Neural cell (in vitro differentiated cells): ENCODE results near the gene TOR2A.

Experiments used
- EP300 ChIP-seq: fragments of 450-650 bp; conservative IDR thresholded peaks from 2 replicates; pipeline ENCODE4 v1.6.1; 2014; ENCODE audit warnings: antibody characterized with exemption, mild to moderate bottlenecking, moderate library complexity; ENCODE audit not compliant: poor library complexity, severe bottlenecking
- EZH2 ChIP-seq: fragments of 200-600, 300-800 bp; shearing (Covaris generic), sonication (generic); IDR thresholded peaks from 2 replicates; pipeline ENCODE4 v1.6.1; 2014; ENCODE audit warnings: antibody characterized with exemption, low read length, borderline replicate concordance, mild to moderate bottlenecking; ENCODE audit not compliant: insufficient read depth, poor library complexity, severe bottlenecking
- MXI1 ChIP-seq: fragments of 450-650 bp; conservative IDR thresholded peaks from 2 replicates; pipeline ENCODE4 v1.6.1; 2014; ENCODE audit warnings: antibody characterized with exemption, mild to moderate bottlenecking; ENCODE audit not compliant: poor library complexity, severe bottlenecking
- POLR2AphosphoS5 ChIP-seq: IDR thresholded peaks from 2 replicates; pipeline ENCODE4 v1.6.1; 2012
- RAD21 ChIP-seq: fragments of 450-650 bp; conservative IDR thresholded peaks from 2 replicates; pipeline ENCODE4 v1.6.1; 2014; ENCODE audit warnings: antibody characterized with exemption, mild to moderate bottlenecking, moderate library complexity
- SMC3 ChIP-seq: fragments of 450-650 bp; conservative IDR thresholded peaks from 2 replicates; pipeline ENCODE4 v1.6.1; 2014; ENCODE audit warnings: antibody characterized with exemption, mild to moderate bottlenecking, moderate library complexity; ENCODE audit not compliant: poor library complexity
- TAF1 ChIP-seq: IDR thresholded peaks from 2 replicates; pipeline ENCODE4 v1.6.1; 2012; ENCODE audit warnings: low read depth
- TF ChIP-seq, protein P1 (sequence below): fragments of 450-650 bp; IDR thresholded peaks from 2 replicates; pipeline ENCODE4 v1.5.1; 2014; ENCODE audit warnings: antibody characterized with exemption, mild to moderate bottlenecking, moderate library complexity; ENCODE audit not compliant: poor library complexity, severe bottlenecking
- TF ChIP-seq, protein P2 (sequence below): IDR thresholded peaks from 2 replicates; pipeline ENCODE4 v1.6.1; 2012; ENCODE audit warnings: borderline replicate concordance

DNA sequence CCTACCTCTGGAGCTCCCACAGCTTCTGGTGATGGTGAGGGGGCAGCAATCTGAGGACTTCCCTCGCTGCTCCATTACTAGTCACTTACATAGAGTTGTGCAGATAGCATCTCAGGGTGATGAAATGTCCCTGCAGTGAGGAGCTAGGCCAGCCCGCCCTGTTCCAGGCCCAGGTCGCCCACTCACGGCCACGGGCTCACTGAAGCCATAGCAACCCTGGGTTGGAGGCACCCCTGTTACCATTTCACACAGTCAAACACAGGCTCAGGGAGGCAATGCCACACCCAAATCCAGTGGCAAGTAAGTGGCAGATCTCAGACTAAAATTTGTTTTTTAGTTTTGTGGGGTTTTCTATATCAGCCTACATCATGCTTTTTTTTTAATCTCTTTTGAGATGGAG is 23.7 kb upstream of the TOR2A start:
- TF ChIP-seq, protein P1, sequence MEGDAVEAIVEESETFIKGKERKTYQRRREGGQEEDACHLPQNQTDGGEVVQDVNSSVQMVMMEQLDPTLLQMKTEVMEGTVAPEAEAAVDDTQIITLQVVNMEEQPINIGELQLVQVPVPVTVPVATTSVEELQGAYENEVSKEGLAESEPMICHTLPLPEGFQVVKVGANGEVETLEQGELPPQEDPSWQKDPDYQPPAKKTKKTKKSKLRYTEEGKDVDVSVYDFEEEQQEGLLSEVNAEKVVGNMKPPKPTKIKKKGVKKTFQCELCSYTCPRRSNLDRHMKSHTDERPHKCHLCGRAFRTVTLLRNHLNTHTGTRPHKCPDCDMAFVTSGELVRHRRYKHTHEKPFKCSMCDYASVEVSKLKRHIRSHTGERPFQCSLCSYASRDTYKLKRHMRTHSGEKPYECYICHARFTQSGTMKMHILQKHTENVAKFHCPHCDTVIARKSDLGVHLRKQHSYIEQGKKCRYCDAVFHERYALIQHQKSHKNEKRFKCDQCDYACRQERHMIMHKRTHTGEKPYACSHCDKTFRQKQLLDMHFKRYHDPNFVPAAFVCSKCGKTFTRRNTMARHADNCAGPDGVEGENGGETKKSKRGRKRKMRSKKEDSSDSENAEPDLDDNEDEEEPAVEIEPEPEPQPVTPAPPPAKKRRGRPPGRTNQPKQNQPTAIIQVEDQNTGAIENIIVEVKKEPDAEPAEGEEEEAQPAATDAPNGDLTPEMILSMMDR, result no peak
- TF ChIP-seq EZH2 (no peak), POLR2AphosphoS5 (no peak), RAD21 (no peak), SMC3 (no peak), EP300 (no peak), TAF1 (no peak), MXI1 (no peak)
- TF ChIP-seq, protein P2, sequence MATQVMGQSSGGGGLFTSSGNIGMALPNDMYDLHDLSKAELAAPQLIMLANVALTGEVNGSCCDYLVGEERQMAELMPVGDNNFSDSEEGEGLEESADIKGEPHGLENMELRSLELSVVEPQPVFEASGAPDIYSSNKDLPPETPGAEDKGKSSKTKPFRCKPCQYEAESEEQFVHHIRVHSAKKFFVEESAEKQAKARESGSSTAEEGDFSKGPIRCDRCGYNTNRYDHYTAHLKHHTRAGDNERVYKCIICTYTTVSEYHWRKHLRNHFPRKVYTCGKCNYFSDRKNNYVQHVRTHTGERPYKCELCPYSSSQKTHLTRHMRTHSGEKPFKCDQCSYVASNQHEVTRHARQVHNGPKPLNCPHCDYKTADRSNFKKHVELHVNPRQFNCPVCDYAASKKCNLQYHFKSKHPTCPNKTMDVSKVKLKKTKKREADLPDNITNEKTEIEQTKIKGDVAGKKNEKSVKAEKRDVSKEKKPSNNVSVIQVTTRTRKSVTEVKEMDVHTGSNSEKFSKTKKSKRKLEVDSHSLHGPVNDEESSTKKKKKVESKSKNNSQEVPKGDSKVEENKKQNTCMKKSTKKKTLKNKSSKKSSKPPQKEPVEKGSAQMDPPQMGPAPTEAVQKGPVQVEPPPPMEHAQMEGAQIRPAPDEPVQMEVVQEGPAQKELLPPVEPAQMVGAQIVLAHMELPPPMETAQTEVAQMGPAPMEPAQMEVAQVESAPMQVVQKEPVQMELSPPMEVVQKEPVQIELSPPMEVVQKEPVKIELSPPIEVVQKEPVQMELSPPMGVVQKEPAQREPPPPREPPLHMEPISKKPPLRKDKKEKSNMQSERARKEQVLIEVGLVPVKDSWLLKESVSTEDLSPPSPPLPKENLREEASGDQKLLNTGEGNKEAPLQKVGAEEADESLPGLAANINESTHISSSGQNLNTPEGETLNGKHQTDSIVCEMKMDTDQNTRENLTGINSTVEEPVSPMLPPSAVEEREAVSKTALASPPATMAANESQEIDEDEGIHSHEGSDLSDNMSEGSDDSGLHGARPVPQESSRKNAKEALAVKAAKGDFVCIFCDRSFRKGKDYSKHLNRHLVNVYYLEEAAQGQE, result no peak
